ENCODE results near the gene FAM53C. TPM values are rescaled to one million over a fixed set of nuclear protein-coding genes. Genes with fewer than 3 reads are reported as not detected.

Gene FAM53C
- total and polyA plus RNA-seq, 2 experiments from 2014 or later = 26.7 to 26.8 TPM

DNA sequence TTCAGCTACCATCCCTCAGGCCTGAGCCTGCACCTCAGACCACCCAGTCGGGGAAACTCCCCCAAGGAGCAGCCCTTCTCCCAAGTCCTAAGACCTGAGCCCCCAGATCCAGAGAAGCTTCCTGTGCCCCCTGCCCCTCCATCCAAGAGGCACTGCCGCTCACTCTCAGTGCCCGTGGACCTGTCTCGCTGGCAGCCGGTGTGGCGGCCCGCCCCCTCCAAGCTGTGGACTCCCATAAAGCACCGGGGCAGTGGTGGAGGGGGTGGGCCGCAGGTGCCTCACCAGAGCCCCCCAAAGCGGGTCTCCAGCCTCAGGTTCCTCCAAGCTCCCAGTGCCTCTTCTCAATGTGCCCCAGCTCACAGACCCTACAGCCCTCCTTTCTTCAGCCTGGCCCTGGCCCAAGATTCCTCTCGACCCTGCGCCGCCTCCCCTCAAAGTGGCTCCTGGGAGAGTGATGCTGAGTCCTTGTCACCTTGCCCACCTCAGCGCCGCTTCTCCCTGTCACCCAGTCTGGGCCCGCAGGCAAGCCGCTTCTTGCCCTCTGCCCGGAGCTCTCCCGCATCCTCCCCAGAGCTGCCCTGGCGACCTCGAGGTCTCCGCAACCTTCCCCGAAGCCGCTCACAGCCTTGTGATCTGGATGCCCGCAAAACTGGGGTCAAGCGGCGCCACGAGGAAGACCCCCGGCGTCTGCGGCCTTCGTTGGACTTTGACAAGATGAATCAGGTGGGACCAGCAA lies 7.0 kb downstream of the FAM53C start:
- H3K4me3 ChIP-seq = no peak overlapping the region
- no peaks in the 10 kb centered on the region for H4K20me1 ChIP-seq (ENCODE audit: insufficient read depth)
- H3K9me3 ChIP-seq (ENCODE audit: low read depth) = no peaks in the 10 kb centered on the region
- no peak overlapping the region for H2AFZ ChIP-seq
- H3K9ac ChIP-seq = no peak overlapping the region
- H3K79me2 ChIP-seq (ENCODE audit: insufficient read depth) = peaks cover 45% of the 10 kb centered on the region
- no peak for TF ChIP-seq EZH2phosphoT487 (IDR thresholded peaks at IDR 0.05; ENCODE audit: insufficient read depth, low read depth)
- TF ChIP-seq EZH2 (IDR thresholded peaks at IDR 0.05; ENCODE audit: insufficient read depth, poor library complexity, severe bottlenecking) = no peak
- peaks cover 30% of the 10 kb centered on the region for H3F3A ChIP-seq (ENCODE audit: insufficient read depth)
- in situ Hi-C loops (cut with MboI) = no loop called here
- H3K4me2 ChIP-seq (ENCODE audit: unreplicated experiment) = no peak overlapping the region
- 95 to 97% methylated on average over 31 to 32 of the region's 32 CpGs for WGBS, 2 experiments (ENCODE audit: low coverage in 1 of 2, low lambda C conversion rate in 2 of 2, missing lambda C conversion rate in 2 of 2)
- H3K27ac ChIP-seq = no peak overlapping the region
- no peak for DNase-seq
- peaks cover 36% of the 10 kb centered on the region for H3K36me3 ChIP-seq (ENCODE audit: low read depth)
- no peaks in the 10 kb centered on the region for H3K9me2 ChIP-seq (ENCODE audit: insufficient read depth)
- H3K4me1 ChIP-seq (ENCODE audit: insufficient read depth) = peaks cover 15% of the 10 kb centered on the region
- H3K27me3 ChIP-seq (replicated peaks; ENCODE audit: insufficient read depth) = no peaks in the 10 kb centered on the region

- peaks cover 32% of the 10 kb centered on the region for H3K36me3 ChIP-seq (ENCODE audit: low read depth)
- in situ Hi-C loops (cut with MboI) = no loop called here
- WGBS, 2 experiments (ENCODE audit: low coverage in 1 of 2, low lambda C conversion rate in 2 of 2, missing lambda C conversion rate in 2 of 2) = 92 to 94% methylated on average over 14 of the region's 14 CpGs
Measured at GRCh38 chr5:138346889-138347288, 8.8 kb downstream of the FAM53C start.

GRCh38 chr5:138349852-138350562 lies 11.9 kb downstream of the FAM53C start:
- peaks cover 12% of the 10 kb centered on the region for H3K36me3 ChIP-seq (ENCODE audit: low read depth)
- H3K4me1 ChIP-seq (ENCODE audit: insufficient read depth) = peaks cover 35% of the 10 kb centered on the region
- TF ChIP-seq EZH2phosphoT487 (IDR thresholded peaks at IDR 0.05; ENCODE audit: insufficient read depth, low read depth) (no peak), EZH2 (IDR thresholded peaks at IDR 0.05; ENCODE audit: insufficient read depth, poor library complexity, severe bottlenecking) (no peak)
- H3K79me2 ChIP-seq (ENCODE audit: insufficient read depth) = peaks cover 20% of the 10 kb centered on the region
- no peak overlapping the region for H2AFZ ChIP-seq
- no peaks in the 10 kb centered on the region for H3K9me2 ChIP-seq (ENCODE audit: insufficient read depth)
- H3K4me2 ChIP-seq (ENCODE audit: unreplicated experiment) = no peak overlapping the region
- in situ Hi-C loops (cut with MboI) = no loop called here
- no peaks in the 10 kb centered on the region for H3K9me3 ChIP-seq (ENCODE audit: low read depth)
- no peaks in the 10 kb centered on the region for H3K27me3 ChIP-seq (replicated peaks; ENCODE audit: insufficient read depth)
- H4K20me1 ChIP-seq (ENCODE audit: insufficient read depth) = no peaks in the 10 kb centered on the region
- H3K9ac ChIP-seq = no peak overlapping the region
- DNase-seq = peak; percentile 57
- no peak overlapping the region for H3K4me3 ChIP-seq
- 97 to 100% methylated on average over 1 of the region's 1 CpG for WGBS, 2 experiments (ENCODE audit: low coverage in 1 of 2, low lambda C conversion rate in 2 of 2, missing lambda C conversion rate in 2 of 2)
- H3F3A ChIP-seq (ENCODE audit: insufficient read depth) = peaks cover 69% of the 10 kb centered on the region
- H3K27ac ChIP-seq = peak overlapping the region; percentile 70

More at GRCh38 chr5:138346889-138347288, 8.8 kb downstream of the FAM53C start:
- Histone ChIP-seq H3K27me3 (replicated peaks; ENCODE audit: insufficient read depth) (no peaks in the 10 kb centered on the region), H3K9me2 (ENCODE audit: insufficient read depth) (no peaks in the 10 kb centered on the region), H3K27ac (no peak overlapping the region), H3K4me1 (ENCODE audit: insufficient read depth) (peaks cover 26% of the 10 kb centered on the region), H3F3A (ENCODE audit: insufficient read depth) (peaks cover 48% of the 10 kb centered on the region), H2AFZ (no peak overlapping the region), H3K9me3 (ENCODE audit: low read depth) (no peaks in the 10 kb centered on the region), H3K4me3 (no peak overlapping the region), H4K20me1 (ENCODE audit: insufficient read depth) (no peaks in the 10 kb centered on the region), H3K9ac (no peak overlapping the region), H3K79me2 (ENCODE audit: insufficient read depth) (peaks cover 26% of the 10 kb centered on the region), H3K4me2 (ENCODE audit: unreplicated experiment) (no peak overlapping the region)
- DNase-seq = no peak
- no peak for TF ChIP-seq EZH2phosphoT487 (IDR thresholded peaks at IDR 0.05; ENCODE audit: insufficient read depth, low read depth)
- no peak for TF ChIP-seq EZH2 (IDR thresholded peaks at IDR 0.05; ENCODE audit: insufficient read depth, poor library complexity, severe bottlenecking)

- H3K9me3 ChIP-seq (ENCODE audit: low read depth) = no peaks in the 10 kb centered on the region
- peaks cover 75% of the 10 kb centered on the region for H3F3A ChIP-seq (ENCODE audit: insufficient read depth)
- H3K79me2 ChIP-seq (ENCODE audit: insufficient read depth) = peaks cover 25% of the 10 kb centered on the region
- no peaks in the 10 kb centered on the region for H4K20me1 ChIP-seq (ENCODE audit: insufficient read depth)
- TF ChIP-seq EZH2phosphoT487 (IDR thresholded peaks at IDR 0.05; ENCODE audit: insufficient read depth, low read depth) (no peak), EZH2 (IDR thresholded peaks at IDR 0.05; ENCODE audit: insufficient read depth, poor library complexity, severe bottlenecking) (no peak)
- H3K9me2 ChIP-seq (ENCODE audit: insufficient read depth) = no peaks in the 10 kb centered on the region
- H3K36me3 ChIP-seq (ENCODE audit: low read depth) = peaks cover 11% of the 10 kb centered on the region
- no peaks in the 10 kb centered on the region for H3K27me3 ChIP-seq (replicated peaks; ENCODE audit: insufficient read depth)
- H3K9ac ChIP-seq = no peak overlapping the region
- no peak for DNase-seq
- in situ Hi-C loops (cut with MboI) = no loop called here
- H2AFZ ChIP-seq = no peak overlapping the region
- no peak overlapping the region for H3K4me3 ChIP-seq
- H3K27ac ChIP-seq = peak overlapping the region; percentile 70
- H3K4me1 ChIP-seq (ENCODE audit: insufficient read depth) = peaks cover 40% of the 10 kb centered on the region
- peak overlapping the region; percentile 7 for H3K4me2 ChIP-seq (ENCODE audit: unreplicated experiment)
Measured at GRCh38 chr5:138350563-138350890, 12.5 kb downstream of the FAM53C start.

Measured in GM23248 (cell line).